Peyer's patch (tissue), 4 donors: ENCODE data around the gene RNPEP. TPM values are rescaled to one million over a fixed set of nuclear protein-coding genes. Genes with fewer than 3 reads are reported as not detected.
"Not testable (repeated sequence)": the region's sequence is repeated elsewhere in the genome, so short reads cannot be mapped to it uniquely, and the experiment has no call there.

Source experiments
- DNase-seq, 3 donors: peaks; one replicate each; pipeline ENCODE4 v3.0.0-alpha.2; 2017 to 2019
- H3K27ac ChIP-seq, 4 donors: fragments of 200-600 bp; sonication (generic); one replicate each; pipeline ENCODE4 v1.5.1; 2016 to 2019
- H3K27me3 ChIP-seq, 2 donors: fragments of 200-600 bp; sonication (generic); one replicate each; pipeline ENCODE4 v1.5.1; 2019
- H3K36me3 ChIP-seq, 3 donors: fragments of 200-600 bp; sonication (generic); one replicate each; pipeline ENCODE4 v1.5.1; 2016 to 2019
- H3K4me1 ChIP-seq, 4 donors: fragments of 200-600 bp; sonication (generic); one replicate each; pipeline ENCODE4 v1.5.1; 2016 to 2019
- H3K4me3 ChIP-seq, 4 donors: fragments of 200-600 bp; sonication (generic); 1 replicate in 3 of 4; 2 replicates in 1 of 4; pipeline ENCODE4 v1.5.1; 2016 to 2019; ENCODE audit warnings: mild to moderate bottlenecking in 1 of 4
- H3K9me3 ChIP-seq, 4 donors: fragments of 200-600 bp; sonication (generic); one replicate each; pipeline ENCODE4 v1.5.1; 2016 to 2019; ENCODE audit warnings: mild to moderate bottlenecking in 1 of 4
- CTCF ChIP-seq, 6 experiments: fragments of 450-650 bp in 4 of 6; fragments of 200-600 bp in 2 of 6; sonication (generic) in 1 of 6; IDR thresholded peaks; one replicate each; pipeline ENCODE4 v1.5.1; 2017 to 2019; ENCODE audit warnings: antibody characterized with exemption in 6 of 6, mild to moderate bottlenecking in 3 of 6, moderate library complexity in 1 of 6
- POLR2A ChIP-seq, 2 donors: fragments of 450-650 bp; IDR thresholded peaks; one replicate each; pipeline ENCODE4 v1.5.1; 2017; ENCODE audit warnings: antibody characterized with exemption in 2 of 2, mild to moderate bottlenecking in 2 of 2, moderate library complexity in 2 of 2
- total RNA-seq, 4 donors: library from RNA; depleted of rRNA; stranded (reverse); fragments of >200 nt; gene quantifications; one replicate each; pipeline ENCODE4 v1.1.0, GENCODE V29; 2016

The RNPEP gene
- total RNA-seq, 4 donors from 2014 or later = 165 to 257 (median 204) TPM

GRCh38 chr1:201939148-201939547 is 43.3 kb upstream of the RNPEP start:
- TF ChIP-seq POLR2A (IDR thresholded peaks at IDR 0.05) (no peak), CTCF (IDR thresholded peaks at IDR 0.05) (no peak)
- DNase-seq = no peak
- Histone ChIP-seq H3K4me3 (no peak overlapping the region), H3K27ac (peak overlapping the region in 2 of 4 donors; percentile 2 to 81), H3K4me1 (no peaks in the 10 kb centered on the region), H3K36me3 (no peaks in the 10 kb centered on the region), H3K27me3 (no peaks in the 10 kb centered on the region), H3K9me3 (no peaks in the 10 kb centered on the region)

GRCh38 chr1:201939574-201939973 is 42.9 kb upstream of the RNPEP start:
- no peak overlapping the region for H3K4me3 ChIP-seq
- H3K4me1 ChIP-seq = no peaks in the 10 kb centered on the region
- TF ChIP-seq POLR2A (IDR thresholded peaks at IDR 0.05) = no peak
- TF ChIP-seq CTCF (IDR thresholded peaks at IDR 0.05) = no peak
- no peaks in the 10 kb centered on the region for H3K27me3 ChIP-seq
- peak overlapping the region in 2 of 4 donors; percentile 2 to 81 for H3K27ac ChIP-seq
- DNase-seq = no peak
- H3K9me3 ChIP-seq = no peaks in the 10 kb centered on the region
- H3K36me3 ChIP-seq = no peaks in the 10 kb centered on the region

- H3K4me3 ChIP-seq, H3K36me3 ChIP-seq, DNase-seq, H3K4me1 ChIP-seq, H3K9me3 ChIP-seq, H3K27me3 ChIP-seq: not testable (repeated sequence)
- H3K27ac ChIP-seq = peak overlapping the region in 1 of 4 donors; percentile 81
Measured at GRCh38 chr1:201940316-201940715, 42.1 kb upstream of the RNPEP start.

GRCh38 chr1:201941420-201942128 is 40.9 kb upstream of the RNPEP start:
- H3K9me3 ChIP-seq = no peaks in the 10 kb centered on the region
- peak overlapping the region in 2 of 4 donors; percentile 14 to 59 for H3K4me3 ChIP-seq
- no peaks in the 10 kb centered on the region for H3K27me3 ChIP-seq
- H3K27ac ChIP-seq = peak overlapping the region in 3 of 4 donors; percentile 34 to 52 (median 49)
- H3K4me1 ChIP-seq = no peaks in the 10 kb centered on the region
- no peak for DNase-seq
- H3K36me3 ChIP-seq = no peaks in the 10 kb centered on the region
- TF ChIP-seq POLR2A (IDR thresholded peaks at IDR 0.05) (no peak), CTCF (IDR thresholded peaks at IDR 0.05) (no peak)

- no peaks in the 10 kb centered on the region for H3K27me3 ChIP-seq
- no peaks in the 10 kb centered on the region for H3K4me1 ChIP-seq
- peak overlapping the region in 3 of 4 donors; percentile 34 to 52 (median 49) for H3K27ac ChIP-seq
- H3K9me3 ChIP-seq = no peaks in the 10 kb centered on the region
- no peak for DNase-seq
- H3K36me3 ChIP-seq = no peaks in the 10 kb centered on the region
- peak overlapping the region in 2 of 4 donors; percentile 14 to 59 for H3K4me3 ChIP-seq
- no peak for TF ChIP-seq CTCF (IDR thresholded peaks at IDR 0.05)
- no peak for TF ChIP-seq POLR2A (IDR thresholded peaks at IDR 0.05)
Measured at GRCh38 chr1:201942129-201942495, 40.3 kb upstream of the RNPEP start.

- H3K36me3 ChIP-seq = no peaks in the 10 kb centered on the region
- H3K27me3 ChIP-seq = no peaks in the 10 kb centered on the region
- peak overlapping the region in 3 of 4 donors; percentile 22 to 88 (median 31) for H3K27ac ChIP-seq
- TF ChIP-seq POLR2A (IDR thresholded peaks at IDR 0.05) (no peak), CTCF (IDR thresholded peaks at IDR 0.05) (no peak)
- no peak for DNase-seq
- no peaks in the 10 kb centered on the region for H3K9me3 ChIP-seq
- peak overlapping the region; percentile 15 to 59 (median 34) for H3K4me3 ChIP-seq
- H3K4me1 ChIP-seq = no peaks in the 10 kb centered on the region
Measured at GRCh38 chr1:201944002-201944401, 38.4 kb upstream of the RNPEP start.
